ENCODE measurements around the gene OR10P1.

DNA sequence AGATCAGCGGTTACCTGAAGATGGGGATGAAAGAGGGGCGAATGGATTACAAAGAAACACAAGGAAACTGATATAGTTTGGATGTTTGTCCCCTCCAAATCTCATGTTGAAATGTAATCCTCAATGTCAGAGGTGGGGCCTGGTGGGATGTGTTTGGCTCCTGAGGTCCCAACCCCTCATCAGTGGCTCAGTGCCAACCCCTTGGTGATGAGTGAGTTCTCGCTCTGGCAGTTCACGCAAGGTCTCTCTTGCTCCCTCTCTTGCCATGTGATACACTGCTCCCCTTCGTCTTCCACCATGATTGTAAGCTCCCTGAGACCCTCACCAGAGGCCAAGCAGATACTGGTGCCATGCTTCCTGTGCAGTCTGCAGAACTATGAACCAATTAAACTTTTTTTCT, 43.0 kb downstream of the OR10P1 start:
- no peak for TF ChIP-seq CTCF (IDR thresholded peaks at IDR 0.05; ENCODE audit: low read depth, low read length, poor library complexity, severe bottlenecking)
- no peak for TF ChIP-seq EZH2phosphoT487 (IDR thresholded peaks at IDR 0.05; ENCODE audit: borderline replicate concordance, low read length)
